ENCODE data around the gene DZIP1L.
"Not testable (repeated sequence)": the region's sequence is repeated elsewhere in the genome, so short reads cannot be mapped to it uniquely, and the experiment has no call there.

The DZIP1L gene

GRCh38 chr3:138099417-138099816, 16.0 kb downstream of the DZIP1L start:
- DNase-seq (ENCODE audit: low read depth in 1 of 2, low spot score in 1 of 2) = no peak
- TF ChIP-seq JUND (IDR thresholded peaks at IDR 0.05; ENCODE audit: low read depth) = no peak
- in situ Hi-C loops (cut with HindIII; ENCODE audit: low pct_unique_long_range_greater_than_20kb, low sequenced_read_pairs) = no loop called here

DNA sequence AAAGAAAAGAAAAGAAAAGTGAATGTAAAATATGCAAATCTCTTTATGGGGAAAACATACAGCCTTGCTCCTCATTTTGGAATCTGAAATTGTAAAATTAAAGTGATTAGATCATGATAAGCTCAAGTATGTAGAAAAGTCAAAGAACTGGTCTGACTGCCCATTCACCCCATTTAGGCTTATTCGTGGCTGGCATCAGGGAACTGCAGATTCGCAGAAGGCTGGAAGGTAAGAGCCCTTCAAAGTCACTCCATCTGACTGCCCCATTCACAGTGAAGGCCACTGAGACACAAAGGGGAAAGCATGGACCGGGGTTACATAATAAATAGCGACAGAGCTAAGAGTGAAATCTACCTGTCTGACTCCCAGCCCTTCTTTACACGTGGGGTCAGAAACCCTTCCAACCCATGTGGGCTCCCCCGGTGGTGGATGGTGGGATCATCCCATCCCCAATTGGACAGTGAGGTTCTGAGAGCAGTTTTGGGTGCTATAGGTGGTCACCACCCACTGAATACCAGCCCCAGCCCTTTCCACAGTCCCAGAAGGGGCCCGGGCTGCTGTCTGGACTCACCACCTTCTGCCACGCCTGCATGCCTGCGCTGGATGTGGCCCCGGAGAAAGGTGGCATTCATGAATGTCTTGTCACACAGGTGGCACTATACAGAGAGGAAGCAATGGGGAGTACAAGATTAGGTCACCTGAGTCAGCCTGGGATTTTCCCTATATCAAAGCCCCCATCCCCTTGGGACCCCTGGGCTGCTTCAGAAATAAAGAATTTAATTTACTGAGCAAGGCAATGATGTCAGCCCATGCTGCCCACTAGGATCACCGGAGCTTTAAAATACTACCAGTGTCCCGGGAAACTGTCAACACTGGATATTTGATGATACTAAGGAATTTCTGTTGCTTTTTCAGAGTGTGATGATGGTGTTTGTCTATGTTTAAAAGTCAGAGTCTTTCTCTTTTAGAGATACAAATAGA, 17.9 kb downstream of the DZIP1L start:
- in situ Hi-C loops (cut with HindIII; ENCODE audit: low pct_unique_long_range_greater_than_20kb, low sequenced_read_pairs) = no loop called here
- DNase-seq (ENCODE audit: low read depth in 1 of 2, low spot score in 1 of 2) = peak; percentile 29 to 31
- no peak for TF ChIP-seq JUND (IDR thresholded peaks at IDR 0.05; ENCODE audit: low read depth)

DNA sequence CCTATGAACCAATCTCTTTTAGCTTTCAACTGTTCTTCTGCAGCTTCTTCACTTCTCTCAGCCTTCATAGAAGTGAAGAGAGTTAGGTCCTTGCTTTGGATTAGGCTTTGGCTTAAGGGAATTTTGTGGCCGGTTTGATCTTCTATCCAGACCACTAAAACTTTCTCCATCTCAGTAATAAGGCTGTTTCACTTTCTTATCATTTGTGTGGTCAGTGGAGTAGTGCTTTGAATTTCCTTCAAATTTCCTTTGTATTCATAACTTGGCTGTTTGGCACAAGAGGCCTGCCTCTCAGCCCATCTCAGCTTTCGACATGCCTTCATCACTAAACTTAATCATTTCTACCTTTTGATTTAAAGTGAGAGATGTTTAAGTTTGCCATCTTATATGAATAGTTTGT, 21.7 kb downstream of the DZIP1L start:
- no peak for DNase-seq (ENCODE audit: low read depth in 1 of 2, low spot score in 1 of 2)
- TF ChIP-seq JUND (IDR thresholded peaks at IDR 0.05; ENCODE audit: low read depth) = no peak
- in situ Hi-C loops (cut with HindIII; ENCODE audit: low pct_unique_long_range_greater_than_20kb, low sequenced_read_pairs) = no loop called here

- DNase-seq (ENCODE audit: low read depth in 1 of 2, low spot score in 1 of 2) = no peak
- in situ Hi-C loops (cut with HindIII; ENCODE audit: low pct_unique_long_range_greater_than_20kb, low sequenced_read_pairs) = no loop called here
- no peak for TF ChIP-seq JUND (IDR thresholded peaks at IDR 0.05; ENCODE audit: low read depth)
Measured at GRCh38 chr3:138092023-138092422, 23.4 kb downstream of the DZIP1L start.

DNA sequence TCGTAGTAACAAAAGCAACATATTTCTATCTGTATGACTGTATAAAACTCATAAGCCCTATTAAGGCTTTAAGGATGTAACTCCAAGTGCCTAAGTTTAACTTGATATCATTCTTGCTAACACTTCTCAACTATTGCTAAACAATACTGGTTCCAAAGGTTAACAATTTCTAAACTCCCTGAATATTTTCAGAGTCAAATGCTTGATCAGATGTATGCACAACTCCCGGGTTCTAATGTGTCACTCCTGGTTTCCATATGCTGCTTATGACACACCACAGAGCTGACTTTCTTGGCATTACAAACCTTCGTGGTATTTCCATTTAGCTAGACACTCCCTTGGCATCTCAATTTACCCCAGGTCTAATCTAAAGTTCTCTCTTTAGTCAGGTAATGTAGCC, 26.3 kb downstream of the DZIP1L start:
- in situ Hi-C loops (cut with HindIII; ENCODE audit: low pct_unique_long_range_greater_than_20kb, low sequenced_read_pairs) = no loop called here
- DNase-seq (ENCODE audit: low read depth in 1 of 2, low spot score in 1 of 2) = no peak
- no peak for TF ChIP-seq JUND (IDR thresholded peaks at IDR 0.05; ENCODE audit: low read depth)

DNA sequence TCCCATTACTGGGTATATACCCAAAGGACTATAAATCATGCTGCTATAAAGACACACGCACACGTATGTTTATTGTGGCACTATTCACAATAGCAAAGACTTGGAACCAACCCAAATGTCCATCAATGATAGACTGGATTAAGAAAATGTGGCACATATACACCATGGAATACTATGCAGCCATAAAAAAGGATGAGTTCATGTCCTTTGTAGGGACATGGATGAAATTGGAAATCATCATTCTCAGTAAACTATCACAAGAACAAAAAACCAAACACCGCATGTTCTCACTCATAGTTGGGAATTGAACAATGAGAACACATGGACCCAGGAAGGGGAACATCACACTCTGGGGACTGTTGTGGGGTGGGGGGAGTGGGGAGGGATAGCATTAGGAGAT, 29.7 kb downstream of the DZIP1L start:
- in situ Hi-C loops (cut with HindIII; ENCODE audit: low pct_unique_long_range_greater_than_20kb, low sequenced_read_pairs); DNase-seq (ENCODE audit: low read depth in 1 of 2, low spot score in 1 of 2): not testable (repeated sequence)

DNA sequence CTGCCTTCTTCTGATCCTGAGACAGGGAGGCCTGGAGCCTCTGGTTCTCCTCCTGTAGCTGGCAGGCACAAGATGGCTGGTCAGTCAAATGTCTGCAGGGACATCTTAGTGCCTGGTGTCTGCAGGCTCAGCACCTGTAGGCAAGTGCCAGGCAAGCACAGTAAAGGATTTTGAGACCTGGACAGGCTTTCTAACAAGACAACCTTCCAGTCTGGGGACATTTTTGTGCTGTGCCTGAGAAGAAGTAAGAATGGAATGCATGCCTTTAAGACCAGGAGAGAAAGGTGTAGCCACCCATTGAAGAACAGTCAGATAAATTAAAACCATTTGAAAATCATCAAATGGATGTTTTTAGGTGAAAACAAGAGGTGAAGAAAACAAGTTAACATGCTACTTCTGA, 31.2 kb downstream of the DZIP1L start:
- DNase-seq (ENCODE audit: low read depth in 1 of 2, low spot score in 1 of 2) = peak in 1 of 2 experiments; percentile 25
- TF ChIP-seq JUND (IDR thresholded peaks at IDR 0.05; ENCODE audit: low read depth) = no peak
- in situ Hi-C loops (cut with HindIII; ENCODE audit: low pct_unique_long_range_greater_than_20kb, low sequenced_read_pairs) = no loop called here

- DNase-seq (ENCODE audit: low read depth in 1 of 2, low spot score in 1 of 2) = no peak
- no peak for TF ChIP-seq JUND (IDR thresholded peaks at IDR 0.05; ENCODE audit: low read depth)
- in situ Hi-C loops (cut with HindIII; ENCODE audit: low pct_unique_long_range_greater_than_20kb, low sequenced_read_pairs) = no loop called here
Measured at GRCh38 chr3:138082992-138083386, 32.4 kb downstream of the DZIP1L start.

GRCh38 chr3:138082085-138082991, 33.1 kb downstream of the DZIP1L start:
- no peak for TF ChIP-seq JUND (IDR thresholded peaks at IDR 0.05; ENCODE audit: low read depth)
- in situ Hi-C loops (cut with HindIII; ENCODE audit: low pct_unique_long_range_greater_than_20kb, low sequenced_read_pairs) = no loop called here
- DNase-seq (ENCODE audit: low read depth in 1 of 2, low spot score in 1 of 2) = peak in 1 of 2 experiments; percentile 42

GRCh38 chr3:138081371-138082084, 33.9 kb downstream of the DZIP1L start:
- TF ChIP-seq JUND (IDR thresholded peaks at IDR 0.05; ENCODE audit: low read depth) = no peak
- DNase-seq (ENCODE audit: low read depth in 1 of 2, low spot score in 1 of 2) = no peak
- in situ Hi-C loops (cut with HindIII; ENCODE audit: low pct_unique_long_range_greater_than_20kb, low sequenced_read_pairs) = no loop called here

GRCh38 chr3:138079901-138080300, 35.5 kb downstream of the DZIP1L start:
- in situ Hi-C loops (cut with HindIII; ENCODE audit: low pct_unique_long_range_greater_than_20kb, low sequenced_read_pairs) = no loop called here
- TF ChIP-seq JUND (IDR thresholded peaks at IDR 0.05; ENCODE audit: low read depth) = no peak
- DNase-seq (ENCODE audit: low read depth in 1 of 2, low spot score in 1 of 2) = no peak

- TF ChIP-seq JUND (IDR thresholded peaks at IDR 0.05; ENCODE audit: low read depth) = no peak
- in situ Hi-C loops (cut with HindIII; ENCODE audit: low pct_unique_long_range_greater_than_20kb, low sequenced_read_pairs) = no loop called here
- DNase-seq (ENCODE audit: low read depth in 1 of 2, low spot score in 1 of 2) = no peak
Measured at GRCh38 chr3:138078901-138079344, 36.5 kb downstream of the DZIP1L start.
